SH-SY5Y (cell line): ENCODE measurements around the gene ODAD2.

Source experiments
- GATA2 ChIP-seq: IDR thresholded peaks from 2 replicates; pipeline ENCODE4 v1.6.1; 2011; ENCODE audit warnings: mild to moderate bottlenecking, low read depth, low read length
- GATA3 ChIP-seq: IDR thresholded peaks from 2 replicates; pipeline ENCODE4 v1.6.1; 2011; ENCODE audit warnings: low read depth, mild to moderate bottlenecking, low read length, moderate library complexity

The ODAD2 gene

DNA sequence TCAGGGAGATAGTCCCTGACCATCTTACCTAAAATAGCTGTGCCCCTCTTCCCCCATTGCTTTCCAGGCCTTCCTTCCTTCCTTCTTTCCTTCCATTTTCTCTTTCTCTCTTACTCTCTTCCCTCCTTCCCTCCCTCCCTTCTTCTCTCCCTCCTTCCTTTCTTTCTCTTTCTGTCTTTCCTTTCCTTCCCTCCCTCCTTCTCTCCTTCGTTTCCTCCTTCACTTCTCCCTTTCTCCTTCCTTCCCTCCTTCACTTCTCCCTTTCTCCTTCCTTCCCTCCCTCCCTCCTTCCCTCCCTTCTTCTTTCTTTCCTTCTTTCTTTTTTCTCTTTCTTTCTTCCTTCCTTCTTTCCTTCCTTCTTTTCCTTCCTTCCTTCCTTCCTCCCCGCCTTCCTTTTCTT is 228.7 kb downstream of the ODAD2 start:
- TF ChIP-seq GATA2 (no peak), GATA3 (no peak)
